RWPE2 (cell line): ENCODE data around the gene PCDHA5.
A peak's percentile ranks its signal among the peaks of the same experiment; 100 is the strongest.
"Not testable (repeated sequence)": the region's sequence is repeated elsewhere in the genome, so short reads cannot be mapped to it uniquely, and the experiment has no call there.

Experiments used
- ATAC-seq: fragments of 200-7000 bp; cut with Tn5 transposase; 3 replicates; pipeline ENCODE4 v1.9.1; 2021; ENCODE audit warnings: low read depth
- DNase-seq: peaks from one replicate; pipeline ENCODE4 v3.0.0-alpha.2; 2020; ENCODE audit warnings: low spot score
- H3K27ac ChIP-seq: fragments of 450-650 bp; 2 replicates; pipeline ENCODE4 v1.5.1; 2017; ENCODE audit warnings: mild to moderate bottlenecking; ENCODE audit not compliant: poor library complexity, severe bottlenecking
- H3K27me3 ChIP-seq: fragments of 250-450 bp; sonication (Bioruptor Pico); 2 replicates; pipeline ENCODE4 v1.5.1; 2021; ENCODE audit warnings: mild to moderate bottlenecking, moderate library complexity; ENCODE audit not compliant: insufficient read depth, poor library complexity, severe bottlenecking
- H3K36me3 ChIP-seq: fragments of 250-450 bp; sonication (Bioruptor Pico); 2 replicates; pipeline ENCODE4 v1.5.1; 2020; ENCODE audit warnings: low read depth, mild to moderate bottlenecking, moderate library complexity
- H3K4me1 ChIP-seq: fragments of 250-450 bp; sonication (Bioruptor Pico); 2 replicates; pipeline ENCODE4 v1.5.1; 2021; ENCODE audit warnings: mild to moderate bottlenecking, moderate library complexity; ENCODE audit not compliant: insufficient read depth, poor library complexity, severe bottlenecking
- H3K4me3 ChIP-seq: fragments of 250-450 bp; sonication (Bioruptor Pico); 2 replicates; pipeline ENCODE4 v1.5.1; 2021; ENCODE audit warnings: mild to moderate bottlenecking, moderate library complexity; ENCODE audit not compliant: severe bottlenecking
- H3K9me3 ChIP-seq: fragments of 250-450 bp; sonication (Bioruptor Pico); 2 replicates; pipeline ENCODE4 v1.5.1; 2021; ENCODE audit warnings: mild to moderate bottlenecking, moderate library complexity; ENCODE audit not compliant: severe bottlenecking
- CTCF ChIP-seq: fragments of 450-650 bp; IDR thresholded peaks from one replicate; pipeline ENCODE4 v1.5.1; 2017; ENCODE audit warnings: mild to moderate bottlenecking, moderate library complexity; ENCODE audit not compliant: poor library complexity, severe bottlenecking

PCDHA5 gene

GRCh38 chr5:140800816-140801493 is 20.5 kb upstream of the PCDHA5 start, which contains the start of gene PCDHA3:
Gene PCDHA3 (plus strand): TSS chr5:140801057.
- Histone ChIP-seq H3K36me3 (no peaks in the 10 kb centered on the region), H3K27ac (no peak within 1 kb of the TSS), H3K4me3 (no peak within 1 kb of the TSS), H3K9me3 (peaks cover 2% of the 10 kb centered on the region), H3K27me3 (peaks cover 25% of the 10 kb centered on the region), H3K4me1 (no peaks in the 10 kb centered on the region)
- ATAC-seq (no peak), DNase-seq (no peak)
- peak; percentile 20 for TF ChIP-seq CTCF

GRCh38 chr5:140801494-140801841 is 19.9 kb upstream of the PCDHA5 start:
- Histone ChIP-seq H3K27me3 (peaks cover 30% of the 10 kb centered on the region), H3K9me3 (peaks cover 2% of the 10 kb centered on the region), H3K27ac (no peak overlapping the region), H3K4me3 (no peak overlapping the region), H3K36me3 (no peaks in the 10 kb centered on the region), H3K4me1 (no peaks in the 10 kb centered on the region)
- DNase-seq (no peak), ATAC-seq (no peak)
- TF ChIP-seq CTCF: no peak

GRCh38 chr5:140802381-140802780 is 19.0 kb upstream of the PCDHA5 start:
- not testable (repeated sequence) for H3K36me3 ChIP-seq, H3K4me1 ChIP-seq, ATAC-seq, H3K9me3 ChIP-seq, H3K4me3 ChIP-seq, DNase-seq, H3K27ac ChIP-seq
- peaks cover 36% of the 10 kb centered on the region for H3K27me3 ChIP-seq

GRCh38 chr5:140802781-140803271 is 18.6 kb upstream of the PCDHA5 start:
- ATAC-seq: no peak
- TF ChIP-seq CTCF: no peak
- peak; percentile 63 for DNase-seq
- peaks cover 36% of the 10 kb centered on the region for H3K27me3 ChIP-seq
- H3K36me3 ChIP-seq: no peaks in the 10 kb centered on the region
- no peak overlapping the region for H3K27ac ChIP-seq
- H3K4me3 ChIP-seq: no peak overlapping the region
- H3K4me1 ChIP-seq: no peaks in the 10 kb centered on the region
- peaks cover 3% of the 10 kb centered on the region for H3K9me3 ChIP-seq

GRCh38 chr5:140806834-140807775 is 14.3 kb upstream of the PCDHA5 start, which contains the start of gene PCDHA4:
Gene PCDHA4 (plus strand): TSS chr5:140807068.
- H3K4me3 ChIP-seq: no peak within 1 kb of the TSS
- H3K9me3 ChIP-seq: peaks cover 2% of the 10 kb centered on the region
- no peak for DNase-seq
- no peaks in the 10 kb centered on the region for H3K36me3 ChIP-seq
- peaks cover 15% of the 10 kb centered on the region for H3K27me3 ChIP-seq
- peak; percentile 30 for TF ChIP-seq CTCF
- ATAC-seq: no peak
- no peak within 1 kb of the TSS for H3K27ac ChIP-seq
- no peaks in the 10 kb centered on the region for H3K4me1 ChIP-seq

GRCh38 chr5:140808241-140808888 is 13.0 kb upstream of the PCDHA5 start:
- DNase-seq, H3K4me1 ChIP-seq, ATAC-seq, H3K9me3 ChIP-seq, H3K36me3 ChIP-seq, H3K4me3 ChIP-seq, H3K27ac ChIP-seq: not testable (repeated sequence)
- peaks cover 15% of the 10 kb centered on the region for H3K27me3 ChIP-seq
